Lung microvascular endothelial cell (primary cell): ENCODE measurements around the gene SPATA33. TPM values are rescaled to one million over a fixed set of nuclear protein-coding genes. Genes with fewer than 3 reads are reported as not detected.
"Not testable (repeated sequence)": the region's sequence is repeated elsewhere in the genome, so short reads cannot be mapped to it uniquely, and the experiment has no call there.

ENCODE experiments used
- DNase-seq, 2 donors: peaks; one replicate each; pipeline versions ENCODE4 v3.0.0 to v3.0.0-alpha.2; 2010; ENCODE audit warnings: low read depth in 2 of 2
- total RNA-seq: library from RNA; depleted of rRNA; stranded (reverse); fragments of >200 nt; gene quantifications from 2 replicates; pipeline ENCODE4 v1.2.1, GENCODE V29; 2014

The SPATA33 gene
- total RNA-seq, 1 donor from 2014 or later = 1.4 TPM

GRCh38 chr16:89624777-89625761 is 32.6 kb upstream of the SPATA33 start:
- DNase-seq = no peak

DNA sequence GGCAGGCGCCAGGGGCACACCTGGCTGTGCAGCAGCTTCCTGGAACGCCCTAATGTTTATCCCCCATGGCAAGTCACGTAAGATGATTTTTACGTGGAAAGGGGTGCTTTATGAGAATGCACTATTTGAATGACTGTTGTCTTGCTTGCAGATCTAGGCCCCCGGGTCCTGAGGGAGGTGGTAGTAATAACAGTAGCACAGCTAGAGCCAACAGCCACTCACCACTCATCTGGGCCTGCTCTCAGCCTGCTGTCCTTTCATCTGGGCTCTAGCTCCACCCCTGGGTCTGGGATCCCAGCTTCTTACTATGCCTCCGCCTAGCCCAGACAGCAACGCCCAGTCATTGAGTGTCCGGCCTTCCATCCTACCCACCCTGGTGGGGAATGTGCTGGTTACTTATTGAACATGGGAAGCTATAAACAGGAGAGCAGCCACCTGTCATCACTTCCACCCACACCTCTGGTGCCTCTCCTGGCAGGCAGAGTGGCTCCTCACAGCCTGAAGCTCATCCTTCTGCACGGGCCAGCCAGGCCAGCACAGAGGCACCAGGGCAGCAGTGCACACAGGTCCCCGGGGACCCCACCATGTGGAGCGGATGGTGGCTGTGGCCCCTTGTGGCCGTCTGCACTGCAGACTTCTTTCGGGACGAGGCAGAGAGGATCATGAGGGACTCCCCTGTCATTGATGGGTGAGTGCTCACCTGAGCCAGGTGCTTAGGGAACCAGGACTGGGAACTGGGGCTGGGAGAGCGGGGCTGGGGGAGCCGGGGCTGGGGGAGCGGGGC is 27.6 kb upstream of the SPATA33 start:
- DNase-seq = no peak

DNA sequence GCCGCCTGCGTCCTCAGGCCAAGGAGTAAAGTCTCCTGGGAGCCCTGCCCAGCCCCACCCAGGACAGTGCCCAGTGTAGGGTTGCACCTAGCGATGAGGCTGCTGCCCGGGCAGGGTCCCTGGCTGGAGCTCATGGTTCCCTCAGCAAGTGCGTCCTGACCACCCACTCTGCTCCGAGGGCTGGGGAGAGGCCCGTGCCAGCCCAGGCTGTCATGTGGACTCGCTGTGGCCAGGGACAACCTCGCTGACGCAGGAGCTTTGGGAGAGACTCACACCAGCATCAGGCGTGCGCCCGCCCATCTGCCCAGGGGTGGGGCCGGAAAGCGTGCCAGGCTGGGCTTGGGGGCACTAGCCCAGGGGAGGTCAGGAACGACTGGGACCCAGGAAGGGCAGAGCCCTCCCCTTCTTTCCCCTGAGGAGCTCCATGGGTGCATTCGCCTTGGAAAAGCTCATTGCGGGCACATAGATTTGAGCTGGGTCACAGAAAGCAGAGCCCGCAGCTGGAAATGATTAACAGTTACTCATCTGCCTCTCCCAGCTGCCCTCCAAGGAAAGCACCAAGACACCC is 24.5 kb upstream of the SPATA33 start:
- no peak for DNase-seq

DNA sequence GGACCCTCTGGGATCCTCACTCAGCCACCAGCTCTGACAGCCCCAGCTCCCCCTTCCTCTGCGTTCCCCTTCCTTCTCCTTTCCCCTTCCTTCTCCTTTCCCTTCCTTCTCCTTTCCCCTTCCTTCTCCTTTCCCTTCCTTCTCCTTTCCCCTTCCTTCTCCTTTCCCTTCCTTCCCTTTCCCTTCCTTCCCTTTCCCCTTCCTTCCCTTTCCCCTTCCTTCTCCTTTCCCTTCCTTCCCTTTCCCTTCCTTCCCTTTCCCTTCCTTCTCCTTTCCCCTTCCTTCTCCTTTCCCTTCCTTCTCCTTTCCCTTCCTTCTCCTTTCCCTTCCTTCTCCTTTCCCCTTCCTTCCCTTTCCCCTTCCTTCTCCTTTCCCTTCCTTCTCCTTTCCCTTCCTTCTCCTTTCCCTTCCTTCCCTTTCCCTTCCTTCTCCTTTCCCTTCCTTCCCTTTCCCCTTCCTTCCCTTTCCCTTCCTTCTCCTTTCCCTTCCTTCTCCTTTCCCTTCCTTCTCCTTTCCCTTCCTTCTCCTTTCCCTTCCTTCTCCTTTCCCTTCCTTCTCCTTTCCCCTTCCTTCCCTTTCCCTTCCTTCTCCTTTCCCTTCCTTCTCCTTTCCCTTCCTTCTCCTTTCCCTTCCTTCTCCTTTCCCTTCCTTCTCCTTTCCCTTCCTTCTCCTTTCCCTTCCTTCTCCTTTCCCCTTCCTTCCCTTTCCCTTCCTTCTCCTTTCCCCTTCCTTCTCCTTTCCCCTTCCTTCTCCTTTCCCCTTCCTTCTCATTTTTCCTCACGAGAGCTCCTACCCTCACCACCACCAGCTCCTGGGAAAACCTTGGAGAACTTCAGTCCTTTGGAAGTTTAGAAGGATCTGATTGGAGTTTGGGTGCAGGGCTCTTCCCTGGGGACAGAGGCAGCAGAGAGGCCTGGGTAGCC is 22.9 kb upstream of the SPATA33 start:
- not testable (repeated sequence) for DNase-seq

- DNase-seq = no peak
Measured at GRCh38 chr16:89636663-89637062, 21.0 kb upstream of the SPATA33 start.

- DNase-seq = no peak
Measured at GRCh38 chr16:89637379-89637778, 20.3 kb upstream of the SPATA33 start.

- no peak for DNase-seq
Measured at GRCh38 chr16:89638455-89638854, 19.2 kb upstream of the SPATA33 start.

- no peak for DNase-seq
Measured at GRCh38 chr16:89639385-89639784, 18.3 kb upstream of the SPATA33 start.

- DNase-seq = no peak
Measured at GRCh38 chr16:89641458-89642119, 16.0 kb upstream of the SPATA33 start.

- no peak for DNase-seq
Measured at GRCh38 chr16:89642574-89642973, 15.1 kb upstream of the SPATA33 start.

DNA sequence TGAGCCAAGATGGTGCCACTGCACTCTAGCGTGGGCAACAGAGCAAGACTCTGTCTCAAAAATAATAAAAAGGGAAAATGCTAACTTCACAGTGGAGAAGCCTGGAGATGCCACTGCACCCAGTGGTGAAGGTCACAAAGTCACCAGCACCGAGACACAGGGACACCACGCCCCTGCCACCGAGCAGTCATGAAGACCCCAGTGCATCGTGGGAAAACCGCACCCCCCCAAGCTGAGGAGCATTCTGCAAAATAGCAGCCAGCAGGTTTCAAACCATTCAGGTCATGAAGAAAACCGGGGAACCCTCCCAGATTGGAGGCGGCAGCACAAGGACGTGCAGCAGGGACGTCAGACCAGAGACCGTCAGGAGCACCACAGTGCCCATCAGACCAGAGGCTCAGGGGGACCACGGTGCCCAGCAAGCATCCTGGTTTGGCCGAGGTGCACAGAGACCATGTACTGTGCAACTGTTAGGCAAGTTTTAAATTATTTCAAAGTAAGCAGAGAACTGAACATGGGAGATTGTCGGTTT is 13.8 kb upstream of the SPATA33 start:
- no peak for DNase-seq

DNA sequence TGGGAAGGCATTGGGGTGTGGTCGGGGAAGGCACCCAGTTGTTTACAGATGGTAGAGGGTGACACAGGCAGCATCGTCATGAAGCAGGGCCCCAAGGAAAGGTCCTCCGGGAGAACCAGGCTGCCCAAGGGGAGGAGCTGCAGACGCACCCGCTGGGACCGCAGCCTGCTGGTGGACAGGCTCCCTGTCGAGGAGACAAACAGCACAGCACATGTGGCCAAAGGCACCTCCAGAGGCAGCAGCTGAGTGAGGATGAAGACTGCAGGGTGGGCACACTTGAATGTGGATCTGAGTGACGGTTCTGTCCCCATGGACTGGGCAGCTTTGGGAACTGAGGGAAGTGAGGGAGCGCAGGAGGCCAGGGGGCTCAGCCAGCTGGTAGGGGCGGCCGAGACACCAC is 12.5 kb upstream of the SPATA33 start:
- DNase-seq = no peak

DNA sequence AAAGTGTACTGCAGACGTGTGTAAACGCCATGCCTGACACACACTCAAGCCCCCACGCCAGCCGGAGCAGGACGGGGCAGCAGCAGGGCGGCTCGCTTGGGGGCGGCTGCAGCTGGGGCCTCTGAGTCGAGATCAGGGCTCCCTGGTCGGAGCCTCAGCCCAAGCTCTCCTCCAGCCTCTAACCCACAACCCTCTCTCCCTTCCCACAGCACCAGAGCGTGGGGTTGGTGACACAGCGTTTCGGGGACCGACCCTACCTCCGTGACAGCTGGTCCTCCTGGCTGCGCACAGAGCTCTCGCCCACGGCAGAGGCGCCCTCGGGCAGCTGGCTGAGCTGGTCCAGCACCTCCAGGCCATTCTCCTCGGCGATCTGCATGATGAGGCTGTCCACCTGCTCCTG is 11.4 kb upstream of the SPATA33 start:
- DNase-seq = no peak

DNA sequence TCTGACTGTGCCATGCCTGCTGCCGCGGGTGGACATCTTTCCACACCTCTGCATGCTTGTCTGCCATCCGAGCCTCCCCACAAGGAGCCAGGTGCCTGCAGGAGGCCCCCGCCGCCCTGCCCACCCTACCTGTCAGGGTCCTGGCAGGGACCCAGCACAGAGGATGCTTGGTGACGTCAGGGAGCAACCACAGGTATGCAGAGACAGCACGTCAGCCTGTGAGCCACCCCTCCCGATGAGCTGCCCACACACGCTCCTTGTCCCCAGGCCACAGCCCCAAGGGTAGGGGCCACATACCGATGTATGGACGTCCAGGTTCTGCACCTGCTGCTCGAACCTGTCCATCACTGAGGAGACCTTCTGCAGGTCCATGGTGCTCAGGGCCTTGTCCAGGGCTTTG is 10.7 kb upstream of the SPATA33 start:
- no peak for DNase-seq

DNA sequence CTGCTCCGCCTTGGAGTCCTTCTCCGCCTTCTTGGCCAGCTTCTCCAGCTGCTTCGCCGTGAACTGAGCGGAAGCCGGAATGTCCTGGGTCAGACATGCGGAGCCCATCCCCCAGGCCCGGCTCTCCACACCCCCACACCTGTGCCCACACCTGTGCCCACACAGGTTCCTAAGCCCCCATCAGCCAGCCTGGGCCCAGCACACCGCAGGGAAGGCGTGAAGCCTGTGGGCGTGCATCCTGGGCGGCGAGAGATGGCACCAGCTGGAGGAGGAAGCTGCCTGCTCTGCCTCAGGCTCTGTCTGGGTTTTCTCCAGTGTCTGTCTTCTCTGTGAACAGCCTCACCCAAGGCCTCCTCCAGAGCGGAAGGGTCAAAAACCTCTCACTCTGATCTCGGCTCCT is 6.1 kb upstream of the SPATA33 start:
- DNase-seq = no peak

DNA sequence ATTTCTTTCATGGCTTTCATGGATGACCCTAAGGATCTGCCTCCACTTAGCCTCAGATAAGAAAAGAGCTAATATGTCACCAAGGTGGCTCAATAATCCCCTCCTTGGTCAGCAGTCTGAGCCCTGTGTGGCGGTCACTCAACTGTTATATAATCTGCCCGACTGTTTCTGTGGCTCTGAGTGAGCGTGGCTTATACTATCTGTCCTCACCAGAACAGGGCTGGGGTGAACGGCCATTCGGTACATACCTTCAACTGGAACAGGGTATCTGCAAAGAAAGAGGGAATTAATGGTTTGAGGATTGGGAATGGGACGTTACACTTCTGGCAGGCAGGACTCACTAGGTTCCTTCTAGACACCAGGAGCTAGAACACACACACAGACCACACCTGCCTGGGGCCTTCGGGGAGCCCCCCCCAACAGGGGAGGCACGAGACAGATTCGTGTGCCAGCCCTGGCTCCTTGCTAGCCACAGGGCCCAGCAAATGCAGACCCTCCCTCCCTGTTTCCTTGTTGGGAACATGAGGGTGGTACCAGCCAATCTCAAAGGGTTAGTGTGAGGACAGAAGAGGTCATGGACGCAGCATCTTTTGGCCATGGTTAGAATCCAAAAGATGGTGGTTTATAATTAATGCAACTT is 3.9 kb upstream of the SPATA33 start:
- DNase-seq = no peak

DNA sequence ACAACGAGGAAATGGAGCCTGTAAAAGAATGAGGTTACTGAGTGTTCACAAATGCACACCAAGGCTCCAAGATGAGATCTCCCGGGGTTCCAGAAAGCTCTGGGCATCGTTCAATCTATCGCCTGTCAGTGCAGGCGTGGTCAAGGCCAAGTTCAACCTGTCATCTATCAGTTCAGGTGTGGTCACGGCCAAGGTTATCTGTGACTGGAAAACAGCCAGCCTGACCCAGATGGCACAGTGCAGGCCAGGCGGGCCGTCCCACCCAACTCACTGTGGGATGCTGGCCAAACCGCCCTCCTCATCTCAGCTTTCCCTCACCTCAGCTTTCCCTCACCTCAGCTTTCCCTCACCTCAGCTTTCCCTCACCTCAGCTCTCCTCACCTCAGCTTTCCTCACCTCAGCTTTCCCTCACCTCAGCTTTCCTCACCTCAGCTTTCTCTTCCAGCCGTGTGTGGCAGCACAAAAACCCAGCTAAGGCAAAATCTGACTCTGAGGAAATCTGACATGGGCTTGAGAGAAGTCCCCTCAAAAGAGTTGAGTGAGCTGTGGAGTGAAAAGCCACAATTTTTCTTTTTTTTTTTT is 2.5 kb upstream of the SPATA33 start:
- no peak for DNase-seq

- DNase-seq = no peak
Measured at GRCh38 chr16:89656435-89657121, 1.1 kb upstream of the SPATA33 start.
